Neural progenitor cell (in vitro differentiated cells): ENCODE results near the gene CCDC15.

Experiments used
- EZH2 ChIP-seq: fragments of 200-600 bp; sonication (generic); IDR thresholded peaks from 2 replicates; pipeline ENCODE4 v1.6.1; 2017; ENCODE audit warnings: antibody characterized with exemption, mild to moderate bottlenecking, moderate library complexity
- EZH2phosphoT487 ChIP-seq: fragments of 200-600 bp; sonication (generic); IDR thresholded peaks from 2 replicates; pipeline ENCODE4 v1.6.1; 2017; ENCODE audit warnings: antibody characterized with exemption
- TF ChIP-seq, protein P1 (sequence below): fragments of 200-600 bp; sonication (generic); IDR thresholded peaks from 2 replicates; pipeline ENCODE4 v1.5.1; 2017; ENCODE audit warnings: antibody characterized with exemption, mild to moderate bottlenecking

- TF ChIP-seq, protein P1, sequence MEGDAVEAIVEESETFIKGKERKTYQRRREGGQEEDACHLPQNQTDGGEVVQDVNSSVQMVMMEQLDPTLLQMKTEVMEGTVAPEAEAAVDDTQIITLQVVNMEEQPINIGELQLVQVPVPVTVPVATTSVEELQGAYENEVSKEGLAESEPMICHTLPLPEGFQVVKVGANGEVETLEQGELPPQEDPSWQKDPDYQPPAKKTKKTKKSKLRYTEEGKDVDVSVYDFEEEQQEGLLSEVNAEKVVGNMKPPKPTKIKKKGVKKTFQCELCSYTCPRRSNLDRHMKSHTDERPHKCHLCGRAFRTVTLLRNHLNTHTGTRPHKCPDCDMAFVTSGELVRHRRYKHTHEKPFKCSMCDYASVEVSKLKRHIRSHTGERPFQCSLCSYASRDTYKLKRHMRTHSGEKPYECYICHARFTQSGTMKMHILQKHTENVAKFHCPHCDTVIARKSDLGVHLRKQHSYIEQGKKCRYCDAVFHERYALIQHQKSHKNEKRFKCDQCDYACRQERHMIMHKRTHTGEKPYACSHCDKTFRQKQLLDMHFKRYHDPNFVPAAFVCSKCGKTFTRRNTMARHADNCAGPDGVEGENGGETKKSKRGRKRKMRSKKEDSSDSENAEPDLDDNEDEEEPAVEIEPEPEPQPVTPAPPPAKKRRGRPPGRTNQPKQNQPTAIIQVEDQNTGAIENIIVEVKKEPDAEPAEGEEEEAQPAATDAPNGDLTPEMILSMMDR, result no peak
- TF ChIP-seq EZH2 (no peak), EZH2phosphoT487 (no peak)
Measured at GRCh38 chr11:124935548-124936514, 18.2 kb upstream of the CCDC15 start, which contains the start of gene HEPACAM.
